ENCODE results near the gene APEH.

GRCh38 chr3:49705390-49705960 is 31.3 kb downstream of the APEH start:
- TF ChIP-seq EZH2 (IDR thresholded peaks at IDR 0.05; ENCODE audit: borderline replicate concordance, low read depth, low read length): no peak
- no peak for TF ChIP-seq ZNF41 (CRISPR knock-in tag; conservative IDR thresholded peaks at IDR 0.05)
- no peak for TF ChIP-seq HNRNPL (IDR thresholded peaks at IDR 0.05; ENCODE audit: low read depth, low read length)
- no peak for TF ChIP-seq BMI1 (IDR thresholded peaks at IDR 0.05; ENCODE audit: low read length)
- no peak for TF ChIP-seq CHD7 (IDR thresholded peaks at IDR 0.05; ENCODE audit: low read depth, low read length)
- TF ChIP-seq TOE1 (IDR thresholded peaks at IDR 0.05; ENCODE audit: borderline replicate concordance): no peak
- TF ChIP-seq TOE1 (CRISPR knock-in tag; IDR thresholded peaks at IDR 0.05; ENCODE audit: borderline replicate concordance, low read depth): no peak
- TF ChIP-seq BRD9 (IDR thresholded peaks at IDR 0.05; ENCODE audit: low read depth, partially characterized antibody): no peak
- no peak for TF ChIP-seq CCAR2 (IDR thresholded peaks at IDR 0.05; ENCODE audit: low read depth, low read length)
- no peak for TF ChIP-seq STAT6 (CRISPR knock-in tag; IDR thresholded peaks at IDR 0.05)
- no peak for TF ChIP-seq ATF1 (CRISPR knock-in tag; IDR thresholded peaks at IDR 0.05)
- TF ChIP-seq ATF1 (tag; IDR thresholded peaks at IDR 0.05): no peak
- TF ChIP-seq CTCF (IDR thresholded peaks at IDR 0.05 in 2 of 3, conservative IDR thresholded peaks at IDR 0.05 in 1 of 3; ENCODE audit: insufficient read depth in 2 of 3, low read depth in 1 of 3, low read length in 3 of 3): no peak
- TF ChIP-seq LEF1 (IDR thresholded peaks at IDR 0.05): no peak
